NCI-H345 (cell line): Measurements from ENCODE around the gene RNF17.
"Not testable (repeated sequence)": the region's sequence is repeated elsewhere in the genome, so short reads cannot be mapped to it uniquely, and the experiment has no call there.

ENCODE experiments used
- DNase-seq: peaks from one replicate; lab custom pipeline; 2025; lab: John Stamatoyannopoulos, UW

RNF17 gene

GRCh38 chr13:24745516-24745860 is 18.5 kb upstream of the RNF17 start:
- no peak for DNase-seq

- DNase-seq: no peak
Observed at GRCh38 chr13:24745861-24746617, 17.9 kb upstream of the RNF17 start.

DNA sequence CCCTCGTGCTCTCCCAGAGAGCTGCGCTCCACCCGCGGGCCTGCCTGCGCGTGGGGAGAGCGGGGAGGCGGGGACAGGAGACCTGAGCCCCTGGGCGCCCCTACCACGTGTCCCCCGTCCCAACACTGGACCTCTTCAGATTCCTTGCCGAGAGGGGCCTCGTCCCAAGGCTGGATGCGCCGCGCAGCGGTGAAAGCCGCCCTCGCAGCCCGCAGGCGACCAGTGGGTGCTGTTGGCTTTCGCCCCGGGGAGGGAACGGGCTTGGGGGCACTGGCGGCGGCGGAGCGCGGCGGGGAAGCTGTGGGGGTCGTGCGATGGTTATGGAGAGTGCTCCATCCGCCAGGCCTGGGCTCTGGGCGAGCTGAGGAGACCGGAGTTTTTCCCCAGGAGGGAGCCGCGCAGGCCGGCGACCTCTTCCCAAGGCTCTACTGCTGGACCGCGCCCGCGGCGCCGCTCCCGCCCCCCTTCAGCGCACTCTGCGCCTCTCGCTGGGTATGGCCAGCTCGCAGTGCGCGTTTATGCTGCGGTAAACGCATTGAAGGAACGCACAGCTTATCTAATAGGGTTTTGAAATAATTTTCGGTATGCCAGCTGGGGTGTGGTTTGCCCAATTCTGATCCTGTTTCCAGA is 17.2 kb upstream of the RNF17 start:
- DNase-seq: no peak

- DNase-seq: peak; percentile 39
Observed at GRCh38 chr13:24747248-24748060, 16.5 kb upstream of the RNF17 start.

GRCh38 chr13:24748061-24748400 is 15.9 kb upstream of the RNF17 start:
- no peak for DNase-seq

DNA sequence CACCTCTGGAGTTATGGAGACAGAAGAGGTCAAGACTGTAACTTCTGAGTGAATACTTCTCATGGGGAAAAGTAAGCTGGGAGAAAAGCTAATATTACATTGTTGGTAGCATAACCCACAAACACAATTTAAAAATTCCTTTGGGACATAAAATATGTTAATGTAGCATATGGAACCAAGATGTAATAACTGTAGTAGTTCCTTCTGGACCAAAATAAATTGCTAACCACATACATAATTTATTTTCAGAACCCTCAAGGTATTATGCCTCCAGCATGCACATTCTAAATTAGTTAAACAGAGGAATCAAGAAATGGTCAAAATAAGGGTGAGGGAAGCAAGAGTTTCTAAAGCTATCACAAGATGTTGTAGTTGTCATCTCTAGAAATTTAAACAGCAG is 4.8 kb upstream of the RNF17 start:
- no peak for DNase-seq

- DNase-seq: no peak
Observed at GRCh38 chr13:24764276-24764630, 284 bp downstream of the RNF17 start.

GRCh38 chr13:24777171-24777570 is 13.2 kb downstream of the RNF17 start:
- DNase-seq: no peak

DNA sequence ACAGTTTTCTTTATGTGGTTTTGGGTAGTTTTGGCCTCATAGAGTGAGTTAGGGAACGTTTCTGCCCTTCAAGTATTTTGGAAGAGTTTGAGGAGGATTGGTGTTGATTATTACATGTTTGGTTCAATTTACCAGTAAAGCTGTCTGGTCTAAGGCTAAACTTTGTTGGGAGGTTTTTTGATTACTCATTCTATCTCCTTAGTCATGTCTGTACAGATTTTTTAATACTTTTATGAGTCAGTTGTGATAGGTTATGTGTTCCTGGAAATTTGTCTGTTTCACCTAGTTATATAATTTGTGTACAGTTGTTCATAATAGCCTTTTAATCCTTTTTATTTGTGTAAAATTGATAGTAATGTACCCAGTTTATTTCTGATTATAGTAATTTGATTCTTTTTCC is 20.4 kb downstream of the RNF17 start:
- no peak for DNase-seq

GRCh38 chr13:24788538-24788937 is 24.6 kb downstream of the RNF17 start:
- DNase-seq: no peak

DNA sequence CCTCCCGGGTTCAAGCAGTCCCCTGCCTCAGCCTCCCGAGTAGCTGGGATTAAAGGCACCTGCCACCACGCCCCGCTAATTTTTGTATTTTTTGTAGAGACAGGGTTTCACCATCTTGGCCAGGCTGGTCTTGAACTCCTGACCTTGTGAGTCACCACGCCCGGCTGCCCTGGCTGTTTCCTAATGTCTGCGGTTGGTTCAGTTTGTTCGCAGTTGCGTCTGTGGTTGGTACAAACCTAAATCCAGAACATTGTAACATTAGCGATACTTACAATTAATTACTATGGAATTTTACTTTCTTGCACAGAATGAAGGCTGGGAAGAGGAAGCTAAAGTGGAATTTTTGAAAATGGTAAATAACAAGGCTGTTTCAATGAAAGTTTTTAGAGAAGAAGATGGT is 38.1 kb downstream of the RNF17 start:
- no peak for DNase-seq

GRCh38 chr13:24821207-24821606 is 57.2 kb downstream of the RNF17 start:
- no peak for DNase-seq

DNA sequence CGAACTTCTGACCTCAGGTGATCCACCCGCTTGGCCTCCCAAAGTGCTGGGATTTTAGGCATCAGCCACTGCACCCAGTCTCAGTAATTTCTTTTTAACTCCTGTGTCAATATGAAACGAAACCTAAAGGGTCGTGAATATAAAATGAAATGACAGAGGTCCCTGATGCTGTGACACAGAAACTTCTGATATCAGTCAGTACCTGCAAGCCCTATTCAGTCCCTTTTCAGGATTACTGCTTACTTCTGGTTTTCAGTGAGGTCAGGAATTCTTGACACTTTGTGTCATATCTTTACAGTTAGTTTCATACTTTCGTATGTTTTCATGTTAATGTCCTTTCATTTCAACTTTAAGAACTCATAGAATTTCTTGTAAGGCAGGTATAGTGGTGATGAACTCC is 58.7 kb downstream of the RNF17 start:
- DNase-seq: no peak

DNA sequence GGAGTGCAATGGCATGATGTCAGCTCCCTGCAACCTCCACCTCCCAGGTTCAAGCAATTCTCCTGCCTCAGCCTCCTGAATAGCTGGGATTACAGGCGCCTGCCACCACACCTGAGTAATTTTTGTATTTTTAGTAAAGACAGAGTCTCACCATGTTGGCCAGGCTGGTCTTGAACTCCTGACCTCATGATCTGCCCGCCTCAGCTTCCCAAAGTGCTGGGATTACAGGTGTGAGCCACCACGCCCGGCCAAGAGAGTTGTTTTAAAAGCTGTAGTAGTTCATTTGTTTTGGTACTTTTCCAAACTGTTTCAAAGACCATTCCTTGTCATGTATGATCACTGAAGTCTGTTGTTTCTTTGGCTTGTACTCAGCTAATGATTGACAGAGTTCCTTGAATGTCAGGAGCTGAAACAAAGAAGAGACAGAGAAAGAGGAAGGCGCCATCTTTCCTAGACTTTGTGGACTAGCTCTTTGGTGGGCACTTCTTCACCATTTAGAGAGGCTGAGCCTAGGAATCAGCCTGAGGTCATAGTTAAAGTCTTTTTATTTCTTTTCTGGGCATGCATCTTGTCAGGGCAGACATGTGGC is 59.2 kb downstream of the RNF17 start:
- DNase-seq: not testable (repeated sequence)

DNA sequence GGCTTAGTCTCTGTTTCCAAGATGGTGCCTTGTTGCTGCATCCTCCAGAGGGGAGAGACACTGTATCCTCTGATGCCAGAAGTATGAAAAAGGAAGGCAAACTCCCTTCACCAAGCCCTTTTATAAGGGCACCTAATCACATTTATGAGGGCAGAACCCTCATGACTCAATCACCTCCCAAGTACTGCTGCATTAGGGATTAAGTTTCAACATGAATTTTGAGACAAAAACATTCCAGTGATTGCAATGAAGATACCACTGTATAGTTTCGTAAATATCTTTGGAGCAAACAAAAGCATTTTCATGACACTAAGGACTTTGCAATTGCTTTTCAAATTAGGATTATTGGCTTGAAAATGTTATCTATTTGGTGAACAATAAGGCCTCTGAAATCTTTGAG is 63.8 kb downstream of the RNF17 start:
- no peak for DNase-seq

DNA sequence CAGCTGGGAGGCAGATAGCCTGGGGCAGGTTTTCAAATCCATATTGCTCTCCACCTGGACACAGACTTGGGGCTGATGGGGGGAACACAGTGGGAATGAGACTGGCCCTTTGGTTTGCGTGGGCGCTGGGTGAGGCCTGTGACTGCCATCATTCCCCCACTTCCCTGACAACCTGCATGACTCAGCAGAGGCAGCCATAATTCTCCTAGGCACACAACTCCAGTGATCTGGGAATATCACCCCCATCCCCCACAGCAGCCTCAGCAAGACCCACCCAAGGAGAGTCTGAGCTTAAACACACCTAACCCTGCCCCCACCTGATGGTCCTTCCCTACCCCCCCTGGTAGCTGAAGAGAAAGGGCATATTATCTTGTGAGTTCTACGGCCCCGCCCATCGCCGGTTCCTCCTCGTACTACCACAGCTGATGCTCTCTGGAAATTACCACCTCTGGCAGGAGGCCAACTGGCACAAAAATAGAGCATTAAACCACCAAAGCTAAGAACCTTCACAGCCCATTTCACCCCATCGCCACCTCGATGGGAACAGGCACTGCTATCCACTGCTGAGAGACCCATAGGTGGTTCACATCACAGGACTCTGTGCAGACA is 71.0 kb downstream of the RNF17 start:
- DNase-seq: peak; percentile 80

DNA sequence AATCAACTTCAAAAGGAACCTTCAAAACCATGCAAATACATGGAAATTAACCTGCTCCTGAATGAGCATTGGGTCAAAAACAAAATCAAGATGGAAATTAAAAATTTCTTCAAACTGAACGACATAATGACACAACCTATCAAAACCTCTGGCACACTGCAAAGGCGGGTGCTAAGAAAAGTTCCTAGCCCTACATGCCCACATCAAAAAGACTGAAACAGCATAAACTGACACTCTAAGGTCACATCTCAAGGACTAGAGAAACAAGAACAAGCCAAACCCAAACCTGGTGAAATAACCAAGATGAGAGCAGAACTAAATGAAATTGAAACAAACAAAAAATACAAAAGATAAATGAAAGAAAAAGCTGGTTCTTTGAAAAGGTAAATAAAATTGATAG is 73.6 kb downstream of the RNF17 start:
- not testable (repeated sequence) for DNase-seq

DNA sequence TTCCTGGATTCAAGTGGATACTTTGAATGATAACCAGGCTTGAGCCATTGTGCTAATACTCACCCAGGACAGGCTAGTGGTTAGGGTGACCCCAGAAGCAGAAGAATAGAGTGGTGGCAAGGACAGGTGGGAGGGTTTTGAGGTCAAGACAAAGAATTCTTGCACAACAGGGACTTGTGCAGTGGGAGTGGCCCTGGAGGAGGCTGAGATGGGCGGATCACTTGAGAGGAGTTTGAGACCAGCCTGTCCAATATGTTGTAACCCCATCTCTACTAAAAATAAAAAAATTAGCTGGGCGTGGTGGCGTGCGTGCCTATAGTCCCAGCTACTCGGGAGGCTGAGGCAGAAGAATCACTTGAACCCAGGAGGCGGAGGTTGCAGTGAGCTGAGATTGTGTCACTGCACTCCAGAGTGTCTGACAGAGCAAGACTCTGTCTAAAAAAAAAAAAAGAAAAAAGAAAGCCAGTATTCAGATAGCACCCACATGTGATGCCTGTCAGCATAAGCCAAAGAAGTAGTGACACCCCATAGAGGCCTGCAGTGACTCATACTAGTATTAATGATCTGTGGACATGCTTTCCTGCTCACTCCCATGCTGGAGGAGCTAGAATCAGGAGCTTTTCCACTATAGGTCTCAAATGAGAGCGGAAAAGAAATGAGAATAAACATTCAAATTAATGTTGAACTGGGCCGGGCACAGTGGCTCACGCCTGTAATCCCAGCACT is 78.7 kb downstream of the RNF17 start:
- no peak for DNase-seq

DNA sequence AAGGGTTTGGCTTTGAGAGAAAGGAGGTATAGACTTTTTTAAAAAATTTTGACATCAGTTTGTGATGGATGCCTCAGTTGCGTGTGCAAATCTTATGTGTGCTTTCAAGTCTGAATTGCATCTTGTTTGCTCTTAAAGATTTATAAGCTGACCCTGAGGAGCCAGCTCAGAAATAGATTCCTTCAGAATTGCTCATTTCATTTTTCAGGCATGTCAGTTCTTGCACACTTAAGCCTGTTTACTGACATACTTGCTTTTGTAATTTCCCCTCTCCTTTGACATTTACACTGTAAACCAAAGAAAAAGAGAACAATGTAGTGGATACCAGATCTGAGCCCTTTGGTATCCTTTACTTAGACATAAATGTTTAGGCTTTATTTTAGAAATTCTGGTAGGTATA is 87.6 kb downstream of the RNF17 start:
- no peak for DNase-seq

GRCh38 chr13:24854311-24854710 is 90.3 kb downstream of the RNF17 start:
- no peak for DNase-seq

DNA sequence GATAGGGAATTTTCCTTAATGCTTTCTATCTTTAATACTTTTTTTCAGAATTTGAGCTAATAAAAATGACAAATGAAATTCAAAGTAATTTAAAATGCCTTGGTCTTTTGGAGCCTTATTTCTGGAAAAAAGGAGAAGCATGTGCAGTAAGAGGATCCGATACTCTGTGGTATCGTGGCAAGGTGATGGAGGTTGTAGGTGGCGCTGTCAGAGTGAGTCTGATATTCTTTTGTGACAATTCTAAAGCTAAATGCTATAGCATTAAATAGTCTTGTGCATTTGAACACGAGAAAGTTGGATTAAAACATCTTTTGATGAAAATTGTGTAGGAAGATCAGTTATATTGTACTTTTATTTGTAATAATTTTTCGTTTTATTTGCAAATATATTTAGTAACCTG is 95.0 kb downstream of the RNF17 start:
- no peak for DNase-seq

GRCh38 chr13:24860770-24861169 is 96.8 kb downstream of the RNF17 start:
- no peak for DNase-seq
